Activated gamma-delta T cell treated with anti-CD3 and anti-CD28 coated beads, Interleukin-2, amount 50 U/mL, for 16 hours (primary cell): ENCODE data around the gene HK3.

Source experiments
- DNase-seq: peaks from one replicate; pipeline ENCODE4 v3.0.0-alpha.2; 2020; ENCODE audit warnings: low read depth

Gene HK3

DNA sequence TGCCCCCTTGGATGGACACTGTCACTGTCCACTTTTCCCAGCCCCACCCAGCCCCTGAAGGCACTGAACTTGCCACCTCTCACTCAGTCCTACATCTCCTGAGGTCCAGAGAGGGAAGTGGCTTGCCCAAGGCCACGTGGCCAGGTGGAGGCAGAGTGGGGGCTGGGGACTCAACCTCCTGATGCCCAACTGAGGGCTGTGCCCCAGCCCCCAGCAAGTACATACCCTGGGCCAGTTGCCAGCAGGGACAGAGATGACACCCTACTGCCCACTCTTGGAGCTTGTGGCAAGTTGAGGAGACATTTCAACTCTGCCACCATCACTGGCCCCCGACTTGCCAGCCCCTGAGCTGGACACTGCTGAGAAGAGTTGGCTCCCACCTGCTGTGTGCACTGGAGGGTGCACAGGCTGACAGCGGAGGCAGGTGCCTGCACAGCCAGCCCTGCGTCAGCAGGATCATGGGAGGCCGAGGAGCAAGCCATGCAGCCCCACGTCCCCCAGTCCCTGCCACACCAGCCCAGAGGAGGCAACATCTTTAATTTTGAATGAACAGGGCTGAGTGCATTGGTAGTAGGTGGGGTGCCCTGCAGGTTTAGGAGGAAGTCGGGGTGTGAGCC, 49.4 kb downstream of the HK3 start:
- no peak for DNase-seq

DNA sequence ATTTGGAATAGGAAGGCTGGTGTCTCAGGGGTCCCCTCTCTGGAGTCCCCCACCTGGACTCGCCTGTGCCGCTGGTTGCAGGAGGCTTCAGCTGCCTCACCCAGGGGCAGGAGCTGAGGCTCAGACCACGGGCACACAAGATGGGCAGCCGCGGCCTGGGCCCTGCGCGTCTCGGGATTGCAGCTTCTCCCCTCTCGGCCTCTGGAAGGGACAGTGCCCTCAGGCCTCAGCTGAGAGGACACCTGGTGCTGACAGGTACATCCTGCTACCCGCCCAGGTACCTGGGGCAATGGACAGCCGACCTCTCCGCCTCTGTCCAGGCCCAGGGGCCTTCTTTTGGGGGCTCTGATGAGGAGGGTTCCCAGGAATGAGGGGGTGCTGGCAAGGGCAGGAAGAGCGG, 50.5 kb downstream of the HK3 start:
- no peak for DNase-seq

DNA sequence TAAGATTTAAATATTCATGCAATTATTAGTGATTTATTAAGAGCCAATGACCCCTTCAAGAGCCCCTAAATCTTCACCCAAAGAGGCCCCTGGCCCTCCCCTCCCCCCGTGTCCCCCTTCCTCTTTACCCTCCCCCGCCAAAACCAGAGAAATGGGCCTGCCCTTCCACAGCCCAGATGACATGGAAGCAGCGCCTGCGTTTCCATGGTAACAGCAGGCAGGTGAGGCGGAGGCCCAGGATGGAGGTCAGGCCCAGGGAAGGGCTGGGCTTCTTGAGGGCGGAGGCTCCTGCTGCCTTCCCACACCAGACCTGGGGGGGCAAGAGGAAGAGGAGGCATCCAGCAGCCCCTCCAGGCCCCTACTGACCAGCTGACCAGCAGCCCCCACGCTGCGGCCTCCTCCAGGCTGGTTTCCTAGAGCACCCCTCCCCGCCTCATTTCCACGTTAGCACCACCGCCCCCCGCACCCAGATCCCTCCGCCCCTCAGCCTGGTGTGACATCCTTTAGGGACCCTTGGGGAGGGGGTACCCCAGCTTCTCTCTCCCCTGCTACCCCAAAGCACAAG, 51.3 kb downstream of the HK3 start:
- DNase-seq, result no peak

DNA sequence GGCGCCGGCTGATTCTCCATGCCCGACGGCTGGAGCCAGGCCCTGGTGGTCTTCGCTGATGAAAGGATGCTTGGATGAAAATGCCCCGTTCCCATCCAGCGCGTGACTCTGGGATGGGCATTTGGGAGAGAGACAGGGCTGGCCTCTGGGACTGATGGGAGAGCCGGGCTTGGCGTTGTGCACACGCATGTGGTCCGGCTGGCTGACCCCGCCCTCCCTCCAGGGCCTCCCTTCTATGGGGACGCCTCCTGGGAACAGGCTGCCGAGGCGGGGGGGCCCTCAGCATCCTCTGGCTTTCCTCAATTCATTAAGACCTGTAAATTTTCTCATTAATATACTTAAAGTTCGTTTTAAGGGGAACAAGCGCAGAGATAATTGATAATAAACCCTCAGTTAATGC, 52.0 kb downstream of the HK3 start:
- no peak for DNase-seq

DNA sequence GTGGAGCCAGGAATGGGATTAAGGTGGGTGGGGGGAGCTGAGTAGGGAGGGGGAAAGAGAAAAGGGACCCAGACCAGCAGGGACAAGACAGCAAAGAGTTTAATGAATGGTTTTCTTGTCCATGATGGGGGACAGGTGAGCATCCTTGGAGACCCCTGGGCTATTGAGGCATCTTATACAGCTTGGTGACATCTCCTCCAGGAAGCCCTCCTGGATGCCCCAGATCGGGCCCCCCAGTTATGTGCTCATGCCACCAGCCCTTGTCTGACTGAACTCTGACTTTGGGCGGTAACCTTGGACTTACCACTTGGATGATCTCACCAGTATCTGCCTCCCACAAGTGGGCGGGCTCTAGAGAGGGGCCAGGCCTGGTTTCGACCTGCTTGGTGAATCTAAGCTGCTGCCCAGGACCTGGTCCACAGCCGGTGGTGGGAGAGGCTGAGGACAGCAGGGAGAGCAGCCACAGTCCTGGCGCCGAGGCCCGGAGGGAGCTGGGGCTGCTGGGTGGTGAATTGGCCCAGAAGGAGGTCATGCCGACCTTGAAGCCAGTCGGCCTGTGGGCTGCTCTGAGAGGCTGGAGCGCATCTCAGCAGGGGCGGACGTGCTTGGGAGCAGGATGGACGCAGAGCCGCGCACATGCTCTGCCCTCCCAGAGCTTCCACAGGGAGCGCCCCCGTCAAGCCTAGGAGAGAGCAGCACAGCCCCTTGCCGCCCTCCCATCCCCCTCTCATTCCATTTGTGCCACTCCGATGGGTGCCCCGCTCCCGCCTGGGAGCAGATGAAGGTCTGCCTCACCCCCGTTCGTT, 52.6 kb downstream of the HK3 start:
- DNase-seq, result no peak

DNA sequence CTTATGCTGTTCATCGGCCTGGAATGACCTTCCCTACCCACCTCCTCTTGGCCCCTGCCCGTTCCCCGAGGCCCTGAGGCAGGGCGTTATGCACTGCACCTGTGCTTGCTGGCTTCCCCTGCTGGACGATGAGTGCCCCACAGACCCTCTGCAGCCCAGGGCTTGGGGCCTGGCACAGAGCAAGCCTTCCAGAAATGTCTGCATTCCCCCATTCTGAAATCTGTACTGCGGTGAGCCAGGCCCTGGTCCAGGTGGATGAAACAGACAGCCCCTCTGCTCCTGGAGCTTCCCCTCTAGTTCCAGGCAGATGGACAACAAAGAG, 53.8 kb downstream of the HK3 start:
- no peak for DNase-seq

DNA sequence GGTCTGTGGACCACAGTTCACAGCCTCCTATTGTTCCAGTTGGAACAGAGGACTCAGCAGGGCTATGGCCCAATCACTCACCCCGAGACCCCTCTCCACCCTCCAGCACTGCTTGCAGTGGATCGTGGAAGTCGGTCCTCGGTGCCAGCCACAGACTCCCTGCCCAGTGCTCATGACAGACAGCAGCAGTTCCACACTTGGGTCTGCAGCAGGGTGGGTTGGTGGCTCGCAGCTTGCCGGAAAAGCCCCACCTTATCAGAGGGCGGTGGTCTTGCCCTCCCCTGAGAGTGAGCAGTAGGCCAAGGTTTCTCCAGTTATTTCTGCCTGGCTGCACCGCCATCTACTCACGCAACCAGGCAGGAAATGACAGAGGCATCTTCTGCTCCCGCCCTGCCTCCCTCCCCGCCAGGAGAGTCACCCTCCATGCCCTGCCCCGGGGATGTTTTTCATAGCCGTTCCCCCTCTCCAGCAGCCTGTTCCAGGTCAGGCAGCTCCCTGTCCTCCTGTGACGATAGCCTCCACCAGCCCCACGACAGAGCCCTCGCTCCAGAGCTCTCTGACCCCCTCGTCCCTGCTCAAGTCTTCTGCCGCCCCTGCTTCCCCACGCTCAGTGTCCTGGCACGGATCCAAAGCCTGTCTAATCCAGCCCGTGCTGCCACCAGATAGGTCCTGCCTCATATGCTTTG, 54.3 kb downstream of the HK3 start:
- DNase-seq, result no peak

DNA sequence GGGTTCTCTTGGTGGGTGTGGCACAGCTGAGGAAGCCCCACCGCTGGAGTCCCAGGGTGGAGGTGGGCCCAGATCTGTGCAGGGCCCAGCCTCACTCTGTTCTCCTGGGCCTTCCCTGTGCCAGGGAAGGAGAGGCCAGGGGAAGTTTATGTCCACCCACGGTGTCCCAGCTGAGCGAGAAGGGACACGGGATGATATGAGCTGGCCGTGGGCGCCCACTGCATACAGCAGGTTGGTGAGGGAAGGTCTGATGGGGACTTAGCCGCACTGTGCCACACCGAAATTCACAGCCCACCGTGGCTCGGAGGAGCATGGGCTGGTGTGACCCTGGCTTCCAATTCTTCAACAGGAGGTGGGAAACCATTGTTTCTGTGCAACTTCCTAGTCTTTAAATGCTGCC, 54.9 kb downstream of the HK3 start:
- DNase-seq, result no peak

DNA sequence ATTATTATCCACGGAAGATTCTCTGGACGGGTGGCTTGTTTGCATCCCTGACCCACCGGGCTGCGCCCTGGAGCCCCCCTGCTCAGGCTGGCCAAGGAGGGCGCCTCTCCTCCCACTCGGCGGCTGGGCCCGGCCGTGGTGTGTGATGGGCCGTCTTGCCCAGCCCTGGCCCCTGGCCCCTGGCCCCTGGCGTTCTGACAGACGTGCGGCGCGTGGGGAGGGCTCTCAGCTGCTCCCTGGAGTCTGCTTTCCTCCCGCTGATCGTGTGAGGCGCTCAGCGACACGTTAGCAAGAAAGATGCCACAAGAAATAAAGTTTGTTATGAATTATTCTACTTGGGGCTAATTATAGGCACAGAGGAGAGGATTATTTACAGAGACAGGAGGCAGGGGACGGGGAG, 55.5 kb downstream of the HK3 start:
- no peak for DNase-seq

DNA sequence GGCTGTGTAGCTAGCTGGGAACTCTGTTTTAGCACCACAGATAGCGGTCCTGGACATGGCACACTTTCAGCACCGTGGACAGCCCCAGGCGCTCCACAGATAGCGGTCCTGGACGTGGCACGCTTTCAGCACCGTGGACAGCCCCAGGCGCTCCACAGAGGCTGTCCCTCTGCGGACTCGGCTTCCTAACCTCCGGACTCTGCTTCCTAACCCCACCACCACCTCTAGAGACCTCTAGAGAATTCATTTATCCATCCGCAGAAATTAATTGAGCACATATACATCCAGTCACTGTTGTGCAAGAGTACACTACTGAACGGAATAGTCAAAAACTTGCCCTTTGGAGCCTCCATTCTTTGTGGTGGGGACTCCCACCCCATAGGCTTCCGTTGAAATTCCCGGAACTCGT, 61.4 kb downstream of the HK3 start:
- peak; percentile 43 for DNase-seq

DNA sequence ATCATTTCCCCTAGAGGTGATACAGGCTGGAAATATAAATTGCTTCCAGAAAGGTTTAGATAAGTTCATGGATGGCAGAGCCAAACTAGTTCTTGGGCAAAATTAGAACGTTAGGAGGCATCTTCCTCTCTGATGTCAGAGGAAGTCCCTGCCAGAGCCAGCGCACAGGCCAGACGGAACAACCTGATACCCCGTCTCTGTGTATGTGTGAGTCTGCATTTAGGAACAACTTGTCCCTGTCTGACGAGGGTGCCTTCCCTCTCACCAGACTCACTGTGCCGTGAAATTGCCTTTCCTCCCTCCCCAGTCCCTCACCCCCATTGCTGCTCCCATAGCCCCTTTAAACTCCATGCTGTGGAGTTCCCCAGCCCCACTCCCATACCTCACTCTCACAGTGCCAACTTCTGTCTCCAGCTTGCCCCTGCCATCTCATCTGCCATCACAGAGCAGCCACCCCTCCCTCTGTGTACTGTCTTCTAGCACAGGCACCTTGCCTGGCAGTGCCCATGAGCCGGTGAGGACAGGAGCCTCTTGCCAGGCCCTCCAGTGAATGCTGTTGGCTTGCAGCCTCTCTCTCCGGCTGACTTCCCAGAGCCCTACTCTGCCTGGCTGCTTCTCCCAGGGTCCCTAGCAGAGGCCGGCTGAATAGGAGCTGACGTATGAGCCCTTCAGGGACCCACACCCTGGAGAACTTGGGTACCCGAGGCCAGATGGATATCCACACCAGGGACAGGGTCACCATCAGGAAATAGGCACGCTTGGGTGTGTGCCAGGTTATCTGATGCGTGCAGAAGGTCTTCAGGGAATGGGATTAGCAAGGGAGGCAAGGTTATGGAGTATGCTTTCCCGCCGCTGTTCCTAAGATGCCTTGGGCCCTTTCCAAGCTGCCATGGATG, 62.1 kb downstream of the HK3 start:
- DNase-seq, result no peak

DNA sequence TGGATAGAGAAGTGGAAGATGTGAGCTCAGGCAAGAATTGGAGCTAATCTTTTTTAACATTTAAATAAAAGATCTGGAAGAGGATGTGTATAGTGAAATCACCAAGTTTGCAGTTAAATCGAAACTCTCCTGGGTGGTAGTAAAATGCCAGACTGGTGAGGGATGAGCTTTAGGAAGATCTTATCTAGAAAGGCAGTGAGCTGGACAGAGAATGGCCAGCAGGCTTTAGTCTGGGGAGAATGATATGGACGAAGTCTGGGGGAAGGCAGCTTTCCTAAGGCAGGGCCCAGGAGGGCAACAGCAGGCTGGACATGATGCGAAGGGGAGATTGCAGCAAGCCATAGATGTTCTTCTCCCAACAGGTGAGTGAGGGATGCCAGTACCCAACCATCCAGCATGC, 63.2 kb downstream of the HK3 start:
- no peak for DNase-seq

DNA sequence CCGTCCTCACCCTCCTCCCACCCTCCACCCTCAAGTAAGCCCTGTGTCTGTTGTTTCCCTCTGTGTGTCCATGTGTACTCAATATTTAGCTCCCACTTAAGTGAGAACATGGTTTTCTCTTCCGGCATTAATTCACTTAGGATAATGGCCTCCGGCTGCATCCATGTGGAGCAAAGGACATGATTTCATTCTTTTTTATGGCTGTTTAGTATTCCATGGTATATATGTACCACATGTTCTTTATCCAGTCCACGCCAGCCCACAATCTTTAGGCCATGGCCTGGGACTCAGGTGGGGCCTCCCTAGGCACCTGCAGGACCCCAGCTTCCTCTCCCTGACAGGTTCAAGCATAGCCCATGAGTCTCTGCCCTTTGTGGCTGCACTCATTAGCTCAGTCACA, 65.9 kb downstream of the HK3 start:
- DNase-seq, result no peak

DNA sequence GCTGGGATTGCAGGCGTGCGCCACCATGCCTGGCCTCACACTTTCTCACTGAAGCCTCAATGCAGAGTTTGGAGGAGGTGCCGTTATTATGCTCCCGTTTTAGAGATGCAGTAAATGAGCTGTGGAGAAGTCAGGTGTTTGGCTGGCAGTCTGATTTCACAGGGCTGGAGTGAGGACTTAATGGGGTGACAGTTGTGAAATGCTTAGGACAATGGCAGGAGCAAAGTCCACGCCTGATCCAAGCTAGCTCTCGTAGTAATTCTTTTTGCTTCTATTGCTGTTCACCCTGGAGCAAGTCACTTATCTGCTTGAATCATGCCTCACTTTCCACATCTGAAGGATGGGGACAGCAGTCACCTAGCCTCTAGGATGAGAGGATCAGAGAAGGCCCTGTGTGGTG, 67.0 kb downstream of the HK3 start:
- DNase-seq, result no peak

DNA sequence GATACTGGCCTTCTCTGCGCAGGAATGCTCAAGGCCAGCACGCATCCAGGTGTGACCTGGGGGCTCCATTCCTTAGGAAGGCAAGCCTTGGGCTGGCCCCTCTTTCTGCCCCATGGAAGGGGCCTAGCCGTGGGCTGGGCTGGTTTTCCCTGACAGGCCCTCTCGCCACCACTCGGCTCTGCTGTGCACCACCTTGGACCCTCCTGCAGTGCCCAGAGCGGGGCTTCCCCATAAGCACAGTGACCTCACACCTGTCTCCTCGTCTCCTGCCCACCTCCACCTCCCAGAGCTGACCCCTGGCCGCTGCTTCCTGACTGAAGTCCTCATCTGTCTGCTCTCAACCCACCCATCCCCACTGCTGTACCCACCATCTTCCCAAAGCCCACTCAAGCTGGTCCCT, 67.7 kb downstream of the HK3 start:
- DNase-seq, result no peak

DNA sequence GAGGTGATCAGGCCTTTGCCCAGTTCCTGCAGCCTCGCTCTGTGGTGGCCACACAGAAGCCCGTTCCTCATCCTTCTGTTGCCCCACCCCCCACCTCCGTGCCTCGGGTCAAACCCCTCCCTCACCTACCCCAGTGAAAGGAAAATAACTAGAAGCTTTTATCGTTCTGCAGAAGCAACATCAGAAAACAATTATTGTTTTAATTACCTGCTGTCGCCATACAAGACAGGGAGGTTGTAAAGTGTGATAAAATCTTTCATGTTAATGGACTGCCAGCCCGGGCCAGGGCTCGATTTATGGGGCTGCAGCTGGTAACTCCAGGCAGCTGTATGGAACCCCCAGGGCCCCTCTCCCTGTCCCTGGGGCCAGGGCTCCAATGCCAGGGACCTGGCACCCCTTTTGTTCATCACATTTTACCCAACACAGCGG, 68.1 kb downstream of the HK3 start:
- no peak for DNase-seq
